HG02938 (cell line): ENCODE data around the gene NUP85.
"Not testable (repeated sequence)": the region's sequence is repeated elsewhere in the genome, so short reads cannot be mapped to it uniquely, and the experiment has no call there.

Source experiments
- ATAC-seq: cut with Tn5 transposase; IDR thresholded peaks from one replicate; pipeline ENCODE4 v1.9.1; 2021; ENCODE audit warnings: mild to moderate bottlenecking, moderate library complexity; ENCODE audit not compliant: unreplicated experiment

Gene NUP85

DNA sequence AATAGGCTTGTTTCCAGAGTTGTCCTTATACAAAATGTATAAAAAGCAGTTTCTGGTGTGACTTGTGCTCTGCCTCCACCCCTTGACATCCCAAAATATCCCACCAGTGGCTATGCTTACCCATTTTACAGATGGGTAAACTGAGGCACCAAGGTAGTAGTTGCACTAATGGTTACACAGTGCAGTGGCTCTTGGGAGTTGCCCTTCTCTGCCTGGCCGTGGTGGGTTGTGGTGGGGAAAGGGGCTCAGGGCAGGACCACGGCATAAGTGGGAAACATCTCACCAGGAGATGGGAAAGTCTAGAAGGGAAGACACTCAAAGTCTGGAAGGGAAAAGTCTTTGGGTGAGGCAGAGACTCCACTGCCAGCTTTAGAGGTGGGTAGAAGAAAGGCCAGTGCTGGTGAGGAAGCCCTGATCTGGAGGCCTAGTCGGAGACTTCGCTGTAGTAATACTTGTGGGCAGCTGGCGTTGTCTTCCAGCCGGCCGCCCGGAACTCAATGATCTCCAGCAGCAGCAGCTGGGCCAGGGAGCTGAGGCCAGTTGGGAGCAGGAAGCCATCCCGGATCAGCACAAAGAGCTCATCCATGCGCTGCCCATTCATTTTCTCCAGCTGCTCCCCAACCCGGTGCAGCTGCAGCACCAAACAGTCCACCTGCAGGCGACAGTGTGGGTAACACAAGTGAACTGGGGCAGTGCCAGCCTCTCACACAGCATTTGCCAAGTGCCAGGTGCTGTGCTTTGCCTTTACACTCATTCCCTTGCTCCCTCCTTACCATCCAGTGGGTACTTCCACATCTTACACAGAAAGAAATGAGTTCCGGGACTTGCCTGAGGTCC lies 61.1 kb downstream of the NUP85 start:
- ATAC-seq = no peak

DNA sequence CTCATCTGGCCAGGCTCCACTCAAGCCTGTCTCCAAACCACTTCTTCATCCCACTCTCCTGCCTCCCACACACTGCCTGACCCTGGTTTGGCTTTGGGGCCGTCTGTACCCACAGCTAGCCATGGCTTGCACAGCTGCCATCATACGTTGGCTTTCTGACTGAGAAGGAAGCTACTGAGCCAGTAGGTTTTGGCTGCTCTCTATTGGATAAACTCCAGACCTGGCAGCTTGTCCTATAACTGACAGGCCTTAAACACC lies 61.6 kb downstream of the NUP85 start:
- no peak for ATAC-seq

DNA sequence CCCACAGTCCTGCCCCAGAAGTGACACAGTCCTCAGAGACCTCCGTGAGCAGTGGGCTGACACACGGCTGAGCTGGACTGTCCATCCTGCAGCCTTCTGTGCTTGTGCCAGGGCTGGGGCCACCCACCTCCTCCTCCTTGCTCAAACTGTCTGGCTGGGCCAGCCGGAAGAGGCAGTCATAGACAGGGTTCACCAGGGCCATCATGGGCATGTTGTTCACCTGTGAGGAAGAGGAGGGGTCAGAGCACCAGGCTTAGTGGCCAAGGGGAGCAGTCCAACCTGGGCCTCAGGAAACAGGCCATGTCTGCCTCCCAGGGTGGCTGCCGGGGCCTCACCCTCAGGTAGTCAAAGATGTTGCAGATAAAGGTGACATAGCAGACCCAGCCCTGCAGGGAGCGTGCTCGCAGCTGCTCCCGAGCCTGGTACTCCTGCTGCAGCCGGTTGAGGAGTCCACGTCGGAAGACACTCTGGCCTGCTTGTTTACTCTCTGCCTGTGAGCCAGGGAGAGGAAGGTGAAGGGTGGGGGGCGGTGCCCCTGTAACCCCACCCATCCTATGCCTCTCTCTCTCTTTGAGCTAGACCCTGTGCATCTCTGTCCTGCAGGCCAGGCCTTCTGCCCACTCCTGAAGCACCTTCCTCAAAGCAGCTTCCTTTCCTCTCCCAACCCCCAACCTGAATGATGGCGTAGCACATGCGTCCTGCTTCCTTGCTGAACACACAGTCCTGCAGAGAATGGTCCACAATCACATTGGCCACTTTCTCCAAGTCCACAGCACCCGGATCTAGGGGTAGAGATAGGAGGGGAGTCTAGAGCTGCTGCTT lies 62.1 kb downstream of the NUP85 start:
- no peak for ATAC-seq

DNA sequence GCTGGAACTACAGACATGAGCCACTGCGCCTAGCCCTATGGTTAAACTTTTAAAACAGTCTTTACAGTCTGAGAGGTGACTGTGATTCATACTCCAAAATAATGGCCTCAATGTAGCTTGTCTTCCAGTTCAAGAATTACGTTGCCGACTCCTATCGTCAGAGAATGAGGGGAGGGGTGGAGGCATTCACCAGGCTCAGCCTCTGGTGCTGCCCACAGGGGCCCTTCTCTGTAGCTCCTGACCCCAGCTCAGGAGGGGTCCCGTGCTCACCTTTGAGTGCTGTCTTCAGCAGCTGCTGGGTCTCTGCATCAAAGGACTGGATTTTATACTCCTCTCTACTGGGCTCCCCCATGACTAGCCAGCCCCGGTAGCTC lies 64.4 kb downstream of the NUP85 start:
- no peak for ATAC-seq

DNA sequence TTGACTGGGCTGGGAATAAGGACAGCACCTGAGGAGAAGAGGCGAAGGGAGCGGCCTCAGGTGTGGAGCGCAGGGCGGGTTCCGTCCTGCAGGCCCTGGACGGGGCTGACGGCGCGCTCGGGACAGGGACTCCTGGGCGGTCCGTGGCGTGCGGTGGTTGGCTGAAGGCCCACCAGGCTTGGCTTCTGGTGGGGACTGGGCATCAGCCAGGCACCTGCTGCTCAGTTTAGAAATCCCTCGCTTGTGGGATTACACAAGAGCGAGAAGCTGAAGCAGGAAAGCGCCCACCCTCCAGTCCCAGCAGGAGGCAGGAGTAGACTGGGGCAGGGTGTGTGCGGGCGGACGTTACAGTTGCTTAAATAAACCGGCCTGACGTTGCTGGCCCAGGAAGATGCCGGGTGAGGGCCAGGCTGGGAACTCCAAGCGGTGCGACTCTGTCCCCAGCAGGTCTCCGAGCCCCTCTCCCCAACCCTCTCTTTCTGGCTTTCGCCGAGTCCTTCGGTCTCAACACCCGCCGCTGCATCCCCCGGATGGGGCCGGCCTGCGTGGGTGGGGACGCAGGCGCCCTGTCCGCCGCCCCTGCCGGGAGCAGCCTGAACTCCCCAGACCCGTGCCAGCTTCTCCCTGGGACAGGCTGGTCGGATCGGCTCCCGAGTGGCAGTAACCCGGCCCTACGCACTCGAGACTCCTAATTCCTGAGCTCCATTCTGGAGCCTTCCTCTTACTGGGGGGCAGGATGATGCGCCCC lies 64.9 kb downstream of the NUP85 start:
- peak; percentile 36 for ATAC-seq

DNA sequence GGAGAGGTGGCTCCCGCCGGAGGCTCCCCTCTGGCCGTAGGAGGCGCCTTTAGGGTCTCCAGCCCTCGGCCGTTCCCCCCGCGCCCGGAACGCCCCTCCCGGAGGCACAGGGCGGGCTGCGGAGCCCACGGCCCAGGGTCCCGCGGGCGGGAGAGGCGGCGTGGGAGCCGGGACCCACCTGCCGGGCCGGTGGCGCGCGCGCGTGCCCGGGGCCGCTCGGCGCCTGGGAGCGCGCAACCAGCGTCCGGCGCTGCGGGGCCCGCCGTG lies 65.4 kb downstream of the NUP85 start, which contains the start of gene MIF4GD:
Gene MIF4GD (minus strand): TSS at position 266 of the 267 bp plus-strand sequence. CDS start 1,036 bp downstream, outside the sequence.
- ATAC-seq = no peak

DNA sequence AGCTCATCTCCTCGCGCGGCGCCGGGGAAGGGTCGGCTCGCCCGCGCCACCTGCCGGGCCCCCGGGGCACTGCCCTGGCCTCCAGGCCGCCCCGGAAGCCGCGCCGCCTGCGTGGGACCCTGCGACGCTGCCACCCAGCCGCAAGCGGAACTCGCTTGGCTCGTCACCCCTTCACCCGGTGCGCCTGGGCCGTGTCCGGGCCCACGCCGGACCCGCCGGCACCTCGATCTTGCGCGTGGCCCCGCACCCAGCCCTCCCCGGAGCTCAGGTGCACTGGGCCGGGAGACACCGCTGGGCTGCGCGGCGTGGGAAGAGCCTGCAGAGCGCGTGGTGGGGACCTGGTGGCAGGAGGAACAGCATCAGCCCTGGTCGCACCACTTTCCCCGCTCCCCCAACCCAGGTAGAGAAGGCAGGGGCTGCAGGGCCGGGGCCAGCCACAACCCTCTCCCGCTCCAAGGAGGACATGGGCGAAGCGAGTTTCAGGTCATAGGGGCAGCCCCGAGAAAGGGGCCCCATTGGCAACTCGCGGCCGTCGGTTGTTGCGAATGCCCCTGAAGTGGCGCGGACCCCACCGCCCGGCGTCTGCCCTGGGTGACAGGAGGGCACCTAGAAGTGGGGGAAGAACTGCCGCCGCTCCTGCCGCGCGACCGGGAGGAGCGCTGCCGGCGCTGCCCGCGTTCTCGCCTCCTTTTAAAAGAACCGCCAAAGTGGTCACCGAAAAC lies 65.9 kb downstream of the NUP85 start:
- peak; percentile 49 for ATAC-seq

DNA sequence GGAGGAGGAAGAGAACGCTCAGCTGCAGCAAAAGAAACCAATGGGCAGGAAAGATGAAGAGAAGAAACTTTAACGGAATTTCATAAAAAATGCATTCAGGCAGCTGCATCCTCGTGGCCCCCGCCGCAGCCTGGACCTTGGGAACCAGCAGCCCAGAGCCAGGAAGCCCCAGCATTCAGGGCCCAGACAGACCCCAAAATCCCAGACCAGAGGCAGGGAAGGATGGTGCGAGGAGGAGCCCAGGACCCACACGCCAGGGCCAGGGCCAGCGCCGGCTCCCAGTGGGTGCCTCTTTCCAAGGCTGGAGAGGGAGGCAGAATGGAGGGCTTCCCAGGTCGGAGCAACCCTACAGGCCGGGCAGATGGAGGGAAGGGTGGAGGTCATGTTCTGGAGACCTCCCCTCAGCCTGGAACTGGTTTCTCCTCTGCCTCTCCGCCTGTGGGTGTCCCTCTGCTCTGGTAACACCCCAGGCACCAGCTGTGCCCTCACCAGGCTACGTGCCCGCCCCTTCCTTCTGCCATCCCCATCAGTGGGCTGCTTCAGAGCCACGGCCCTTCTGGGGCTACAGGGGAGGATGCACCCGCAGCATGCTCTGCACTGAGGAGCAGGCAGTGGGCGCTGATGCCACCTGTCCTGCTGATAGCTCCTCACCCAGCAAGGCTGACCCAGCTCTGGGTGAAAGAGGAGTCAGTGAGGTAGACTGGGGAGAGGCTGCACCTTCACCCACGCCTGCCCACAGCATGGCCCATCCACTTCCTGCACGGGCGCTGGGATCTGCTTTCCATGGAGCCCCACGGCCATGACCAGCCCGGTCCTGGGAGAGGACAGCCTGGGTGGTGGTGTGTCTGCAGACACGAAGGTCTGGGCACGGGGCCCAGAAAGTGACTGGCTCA lies 66.7 kb downstream of the NUP85 start:
- no peak for ATAC-seq

DNA sequence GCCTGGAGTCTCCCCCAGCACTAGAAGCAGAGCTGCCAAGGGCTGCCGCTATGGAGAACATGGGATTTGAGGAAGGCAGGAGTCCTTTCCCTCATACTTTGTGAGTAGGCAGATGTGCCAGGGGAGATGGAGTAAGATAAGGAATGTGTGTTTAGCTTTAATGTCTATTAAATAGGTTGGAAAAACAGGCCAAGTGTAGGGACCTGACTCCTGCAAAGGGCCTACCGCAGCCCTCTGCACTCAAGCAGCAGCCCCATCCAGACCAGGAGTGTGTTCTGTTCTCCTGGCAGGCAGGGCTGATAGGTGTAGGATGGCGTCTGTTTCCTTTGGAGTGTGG lies 67.3 kb downstream of the NUP85 start:
- ATAC-seq = no peak

DNA sequence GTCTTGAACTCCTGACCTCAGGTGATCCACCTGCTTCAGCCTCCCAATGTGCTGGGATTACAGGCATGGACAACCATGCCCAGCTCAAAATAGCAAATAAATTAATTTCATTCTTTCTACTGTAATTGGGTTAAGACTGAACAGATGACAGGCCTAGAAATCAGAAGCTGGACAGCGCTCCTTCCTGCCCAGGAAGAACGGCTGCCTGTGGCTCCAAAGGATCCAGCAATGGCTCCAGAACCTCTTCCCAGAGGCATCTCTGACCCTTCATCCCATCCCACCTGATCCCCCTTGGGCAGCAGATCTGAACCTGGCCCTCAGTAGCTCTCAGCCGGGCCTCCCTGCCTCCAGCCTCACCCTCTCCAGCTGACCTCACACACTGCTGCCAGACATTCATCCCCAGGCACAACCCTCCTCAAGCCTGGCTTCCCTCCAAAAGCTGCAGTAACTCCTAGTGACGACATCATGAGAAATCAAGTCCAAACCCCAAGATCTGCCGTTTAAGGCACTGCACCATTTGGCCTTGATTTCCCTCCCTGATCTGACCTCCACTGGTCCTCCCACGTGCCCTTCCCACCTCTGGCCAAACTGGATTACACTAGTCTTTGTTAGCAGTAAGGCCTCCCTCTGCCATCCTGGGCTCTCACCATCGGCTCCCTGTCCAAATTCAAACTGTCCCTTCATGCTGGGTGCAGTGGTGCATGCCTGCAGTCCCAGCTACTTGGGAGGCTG lies 68.7 kb downstream of the NUP85 start:
- ATAC-seq = no peak

DNA sequence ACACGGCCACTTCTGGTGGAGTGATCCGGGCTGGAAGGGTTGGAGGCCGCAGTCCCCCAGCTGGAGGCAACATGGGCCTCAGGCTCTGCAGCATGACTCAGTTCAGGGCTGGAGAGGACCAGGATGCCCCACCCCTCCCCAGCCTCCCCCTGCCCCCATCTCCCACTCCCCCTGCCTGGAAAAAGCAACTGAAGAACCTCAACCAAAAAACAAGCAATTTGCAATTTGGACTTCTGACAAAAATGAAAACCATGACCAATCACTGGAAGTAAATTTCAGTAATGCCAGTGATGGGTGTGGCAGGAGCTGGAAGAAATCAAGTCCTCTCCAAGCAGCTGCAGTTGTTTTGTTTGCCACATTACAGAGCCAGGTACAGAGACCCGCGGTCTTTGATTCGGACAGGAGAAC lies 72.2 kb downstream of the NUP85 start:
- ATAC-seq = no peak

DNA sequence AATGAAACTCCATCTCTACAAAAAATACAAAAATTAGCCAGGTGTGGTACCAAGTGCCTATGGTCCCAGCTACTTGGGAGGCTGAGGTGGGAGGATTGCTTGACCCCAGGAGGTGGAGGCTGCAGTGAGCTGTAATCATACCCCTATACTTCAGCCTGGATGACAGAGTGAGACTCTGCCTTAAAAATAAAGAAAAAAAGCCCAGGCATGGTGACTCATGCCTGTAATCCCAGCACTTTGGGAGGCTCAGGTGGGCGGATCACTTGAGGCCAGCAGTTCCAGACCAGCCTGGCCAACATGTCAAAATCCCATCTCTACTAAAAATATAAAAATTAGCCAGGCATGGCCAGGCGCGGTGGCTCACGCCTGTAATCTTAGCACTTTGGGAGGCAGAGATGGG lies 74.7 kb downstream of the NUP85 start:
- ATAC-seq = not testable (repeated sequence)

DNA sequence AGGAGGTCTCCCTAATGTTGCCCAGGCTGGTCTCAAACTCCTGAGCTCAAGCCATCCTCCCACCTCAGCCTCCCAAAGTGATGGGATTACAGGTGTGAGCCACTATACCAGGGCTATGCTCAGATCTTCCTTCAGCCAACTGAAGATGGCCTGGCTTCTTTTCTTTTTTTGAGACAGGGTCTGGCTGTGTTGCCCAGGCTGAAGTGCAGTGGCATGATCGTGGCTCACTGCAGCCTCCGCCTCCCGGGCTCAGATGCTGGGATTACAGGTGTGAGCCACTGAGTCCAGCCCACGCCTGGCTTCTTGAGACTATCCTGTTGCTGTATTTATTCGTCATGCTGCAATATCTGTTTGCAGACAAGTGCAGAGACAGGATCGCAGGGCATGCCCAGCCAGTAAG lies 79.6 kb downstream of the NUP85 start:
- ATAC-seq = no peak
